GM19372 (cell line): ENCODE data around the gene LINC01488.

Source experiments
- ATAC-seq: cut with Tn5 transposase; IDR thresholded peaks from one replicate; pipeline ENCODE4 v1.9.1; 2021; ENCODE audit warnings: mild to moderate bottlenecking, low read depth, moderate library complexity; ENCODE audit not compliant: unreplicated experiment

Gene LINC01488

DNA sequence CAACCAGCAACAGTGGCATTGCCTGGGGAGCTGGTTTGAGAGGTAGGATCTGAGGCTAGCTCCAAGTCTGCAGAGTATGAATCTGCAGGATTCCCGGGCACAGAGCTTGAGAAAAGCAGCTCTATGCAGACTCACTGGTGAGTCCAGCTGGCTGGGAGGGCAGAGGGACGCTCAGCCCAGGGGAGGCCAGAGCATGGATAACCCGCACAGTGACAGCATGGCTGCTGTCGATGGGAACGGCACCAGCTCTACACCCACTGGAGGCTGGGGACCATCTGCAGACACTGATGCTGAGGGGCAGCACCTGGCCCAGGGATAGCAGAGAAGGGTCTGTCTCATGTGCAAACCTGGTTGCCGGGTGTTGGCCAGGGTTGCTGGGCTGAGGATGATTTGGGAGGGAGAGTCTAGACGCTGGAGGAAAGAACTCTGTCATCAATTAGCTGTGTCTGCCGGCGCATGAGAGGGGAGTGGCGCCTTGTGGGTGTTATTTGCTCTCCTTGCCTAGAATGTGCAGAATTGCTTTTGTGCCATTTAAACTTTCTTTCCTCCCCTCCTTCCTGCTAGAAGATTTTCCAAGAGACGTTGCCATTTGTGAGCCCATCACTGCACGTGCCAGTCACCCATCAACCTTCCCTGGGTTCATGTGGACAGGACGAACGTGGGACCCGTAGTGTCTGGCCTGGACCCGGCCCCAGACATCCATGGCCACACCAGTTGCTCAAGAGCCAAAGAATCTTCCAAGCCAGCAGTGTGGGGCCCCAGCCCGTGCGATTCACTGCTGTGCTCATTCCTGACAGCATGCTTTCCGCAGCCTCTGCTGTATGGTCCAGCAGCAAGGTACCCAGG lies 19.1 kb upstream of the LINC01488 start:
- ATAC-seq, result no peak

DNA sequence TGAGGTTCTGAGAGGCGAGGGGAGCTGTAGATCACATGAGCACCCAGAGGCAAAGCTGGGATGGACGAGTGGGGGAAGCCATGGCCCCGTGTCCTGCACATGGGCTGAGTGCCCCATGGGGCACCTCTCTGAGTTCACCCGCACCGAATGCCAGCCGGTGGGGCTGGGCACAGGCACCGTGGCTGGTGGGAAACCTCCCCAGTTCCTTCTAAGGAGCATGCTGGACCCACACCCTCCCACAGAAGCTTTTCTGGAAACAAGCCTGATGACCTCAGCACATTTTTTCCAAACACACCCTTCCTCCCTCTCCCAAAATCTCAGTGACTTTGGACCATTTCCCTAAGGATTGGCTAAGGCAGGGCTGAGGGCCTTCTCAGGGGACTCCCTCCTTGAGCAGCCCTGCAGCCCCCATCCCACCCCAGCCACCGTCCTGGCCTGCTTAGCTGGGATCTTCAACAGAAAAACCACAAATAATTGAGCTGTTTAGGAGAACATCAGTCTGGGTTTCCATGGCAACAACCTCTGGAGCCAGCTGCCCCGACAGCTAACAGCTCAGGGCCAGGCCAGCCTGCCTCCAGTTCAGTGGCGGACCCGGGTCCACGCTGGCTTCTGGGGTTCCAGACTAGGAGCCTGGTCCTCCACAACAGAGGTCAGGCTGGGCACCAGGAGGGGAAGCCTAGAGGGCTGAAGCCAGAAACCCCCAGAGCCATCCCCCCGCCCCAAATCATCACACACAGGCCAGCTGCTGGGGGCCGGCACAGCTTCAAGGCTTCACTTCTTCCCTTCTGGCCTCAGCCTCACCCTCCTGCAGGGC lies 18.1 kb upstream of the LINC01488 start:
- ATAC-seq, result no peak

DNA sequence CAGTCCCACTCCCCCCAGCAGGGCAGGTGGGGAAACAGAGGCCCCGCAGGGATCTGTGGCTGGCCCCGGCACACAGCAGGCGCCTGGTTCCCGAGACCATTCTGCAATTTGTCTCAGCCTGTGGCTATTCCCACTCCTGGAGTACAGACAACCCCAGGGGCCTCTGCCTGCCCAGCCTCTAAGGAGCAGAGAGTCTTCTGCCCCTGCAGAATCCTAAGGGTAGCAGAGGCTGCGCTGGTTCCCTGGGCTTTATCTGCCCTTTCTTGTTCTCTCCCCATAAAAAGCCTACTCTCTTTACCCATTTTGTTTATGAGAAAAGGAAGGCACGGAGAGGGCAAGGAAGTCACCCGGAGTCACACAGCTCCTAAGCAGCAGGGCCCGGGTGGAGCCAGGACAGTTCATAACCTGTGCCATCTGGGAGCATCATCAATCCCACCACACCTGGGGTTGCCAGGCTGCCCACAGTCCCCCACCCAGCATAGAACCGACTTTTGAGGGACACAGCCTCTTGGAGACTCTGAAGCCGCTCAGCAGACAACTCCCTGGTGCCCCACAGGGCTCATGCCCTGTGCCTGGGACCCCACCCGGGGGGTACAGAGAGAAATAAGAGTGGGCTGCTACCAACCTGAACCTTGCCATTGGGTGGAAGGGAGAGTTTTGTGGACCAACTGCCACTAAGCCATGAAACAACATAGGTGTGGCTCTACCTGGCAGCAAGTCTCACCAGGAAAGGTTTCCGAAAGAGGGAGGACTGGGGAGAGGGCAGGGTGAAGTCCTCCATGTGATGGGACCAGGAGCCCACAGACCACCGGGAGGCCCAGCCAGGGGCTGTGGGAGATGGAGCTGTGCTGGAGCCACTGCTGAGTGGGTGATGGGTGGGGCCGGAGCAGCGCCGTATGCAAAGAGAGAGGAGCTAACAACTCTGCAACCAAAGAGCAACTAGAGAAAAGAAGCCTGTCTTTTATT lies 17.2 kb upstream of the LINC01488 start:
- ATAC-seq, result no peak

- ATAC-seq, result no peak
Measured at GRCh38 chr11:69465236-69466000, 16.0 kb upstream of the LINC01488 start.

DNA sequence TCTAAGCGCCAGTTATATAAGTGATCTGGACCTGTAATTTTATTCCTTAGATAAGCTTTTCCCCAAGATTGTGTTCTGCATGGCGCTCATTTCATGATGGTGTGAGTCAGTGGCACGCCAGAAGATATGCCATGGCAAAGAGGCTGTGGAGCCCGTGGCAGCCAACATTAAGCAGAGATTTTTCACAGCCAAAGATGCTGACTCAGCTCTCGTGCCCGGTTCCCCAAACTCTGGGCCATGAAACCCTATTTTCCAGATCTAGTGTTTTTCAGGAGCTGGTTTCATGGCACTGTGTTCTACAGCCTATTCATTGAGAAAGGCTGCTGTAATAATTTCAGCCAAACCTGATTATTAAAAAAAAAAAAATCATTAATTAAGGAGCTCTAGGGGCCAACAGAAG lies 15.4 kb upstream of the LINC01488 start:
- no peak for ATAC-seq

- no peak for ATAC-seq
Measured at GRCh38 chr11:69467196-69467595, 14.3 kb upstream of the LINC01488 start.

DNA sequence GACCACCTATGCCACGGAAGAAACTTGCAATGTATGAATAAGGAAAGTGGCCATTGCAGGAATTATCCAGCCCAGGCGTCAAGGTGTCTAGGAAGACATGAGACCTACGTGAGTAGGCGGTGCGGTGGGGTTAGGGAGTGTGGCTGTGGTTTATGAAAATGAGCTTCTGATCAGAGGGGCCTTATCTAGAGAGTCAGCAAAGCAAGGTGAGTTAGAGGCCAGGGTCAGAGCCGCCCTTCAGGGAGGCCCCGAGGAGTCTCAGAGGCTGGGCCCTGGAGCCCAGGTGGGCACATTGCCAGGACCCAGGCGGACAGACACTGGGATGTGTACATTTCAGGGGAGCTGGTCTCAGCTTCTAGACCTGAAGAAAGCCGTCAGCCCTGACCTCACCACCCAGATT lies 13.8 kb upstream of the LINC01488 start:
- ATAC-seq, result no peak

DNA sequence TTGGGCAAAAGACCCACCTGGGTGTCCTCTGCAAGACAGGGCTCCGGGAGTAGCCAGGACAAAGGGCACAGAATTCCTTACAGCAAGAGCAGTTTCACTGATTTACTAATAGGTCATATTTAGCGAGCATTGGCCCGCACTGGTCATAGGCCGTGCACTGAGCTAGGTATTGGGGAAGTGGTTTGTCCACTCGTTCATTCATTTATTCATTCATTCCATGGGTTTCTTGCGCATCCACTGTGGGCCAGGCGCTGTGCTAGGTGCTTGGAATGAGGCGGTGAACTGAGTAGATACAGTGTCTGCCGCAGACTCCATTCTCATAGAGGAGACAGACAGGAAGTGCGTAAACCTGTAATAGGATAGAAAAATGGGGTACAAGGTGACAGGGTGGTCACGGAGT lies 13.2 kb upstream of the LINC01488 start:
- ATAC-seq, result no peak

DNA sequence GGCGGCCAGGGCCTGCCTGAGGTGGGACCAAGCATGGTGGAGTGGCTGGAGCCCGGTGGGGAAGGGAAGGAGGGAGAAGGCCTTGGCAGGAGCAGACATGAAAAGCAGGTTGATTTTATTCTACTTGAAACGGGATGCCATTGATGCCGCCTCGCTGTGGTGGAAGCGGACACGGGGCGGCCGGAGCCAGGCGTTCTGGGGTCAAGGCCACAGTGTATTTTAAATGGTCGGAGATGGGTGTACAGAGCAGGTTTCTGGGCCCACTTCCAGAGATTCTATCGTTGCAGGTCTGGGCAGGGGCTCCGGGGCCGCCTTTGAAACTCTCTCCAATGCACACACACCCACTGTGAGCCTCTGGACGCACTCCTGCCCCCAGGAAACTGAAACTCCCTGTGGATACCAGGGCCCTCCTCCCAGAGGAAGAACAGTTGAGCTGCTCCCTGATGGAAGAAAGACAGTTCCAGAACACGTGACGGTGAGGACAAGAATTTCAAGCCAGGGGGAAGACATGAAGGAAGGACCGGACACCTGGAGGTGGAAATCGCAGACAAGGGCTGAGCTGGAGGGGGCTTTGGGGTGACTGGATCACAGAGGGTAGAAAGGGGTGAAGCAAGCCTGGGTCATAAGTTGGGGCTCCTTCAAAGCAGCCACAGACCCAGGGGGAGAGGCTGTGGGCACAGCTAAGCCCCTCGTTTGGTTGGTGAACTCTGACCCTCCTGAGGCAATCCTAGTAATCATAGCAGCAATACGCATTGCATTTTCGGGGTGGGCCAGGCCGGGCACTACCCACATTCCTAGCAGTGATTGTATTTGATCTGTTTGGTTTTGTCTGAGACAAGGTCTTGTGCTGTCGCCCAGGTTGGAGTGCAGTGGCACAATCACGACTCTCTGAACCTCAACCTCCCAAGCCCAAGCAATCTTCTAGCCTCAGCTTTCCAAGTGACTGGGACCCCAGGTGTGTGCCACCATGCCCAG lies 12.3 kb upstream of the LINC01488 start:
- ATAC-seq, result no peak

DNA sequence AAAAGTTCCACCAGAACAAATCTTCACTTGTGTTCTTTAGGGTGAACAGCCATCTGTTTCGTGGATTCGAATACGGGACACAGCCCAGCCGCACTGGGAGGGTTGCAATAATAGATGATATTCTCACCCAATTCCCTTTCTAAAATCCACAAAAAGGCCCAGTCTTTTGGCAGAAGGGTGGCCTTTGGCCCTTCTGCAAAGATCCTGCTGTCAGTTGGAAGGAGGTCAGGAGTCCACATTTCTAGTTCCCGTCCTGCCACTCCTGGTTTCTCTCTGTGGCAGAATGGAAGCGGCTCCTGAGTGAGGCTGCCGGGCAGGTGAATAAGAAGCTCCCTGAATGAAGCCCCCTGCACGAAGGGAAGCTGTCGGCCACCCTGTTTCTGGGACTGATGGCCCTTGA lies 11.2 kb upstream of the LINC01488 start:
- no peak for ATAC-seq

GRCh38 chr11:69470793-69471728 lies 10.4 kb upstream of the LINC01488 start:
- no peak for ATAC-seq

DNA sequence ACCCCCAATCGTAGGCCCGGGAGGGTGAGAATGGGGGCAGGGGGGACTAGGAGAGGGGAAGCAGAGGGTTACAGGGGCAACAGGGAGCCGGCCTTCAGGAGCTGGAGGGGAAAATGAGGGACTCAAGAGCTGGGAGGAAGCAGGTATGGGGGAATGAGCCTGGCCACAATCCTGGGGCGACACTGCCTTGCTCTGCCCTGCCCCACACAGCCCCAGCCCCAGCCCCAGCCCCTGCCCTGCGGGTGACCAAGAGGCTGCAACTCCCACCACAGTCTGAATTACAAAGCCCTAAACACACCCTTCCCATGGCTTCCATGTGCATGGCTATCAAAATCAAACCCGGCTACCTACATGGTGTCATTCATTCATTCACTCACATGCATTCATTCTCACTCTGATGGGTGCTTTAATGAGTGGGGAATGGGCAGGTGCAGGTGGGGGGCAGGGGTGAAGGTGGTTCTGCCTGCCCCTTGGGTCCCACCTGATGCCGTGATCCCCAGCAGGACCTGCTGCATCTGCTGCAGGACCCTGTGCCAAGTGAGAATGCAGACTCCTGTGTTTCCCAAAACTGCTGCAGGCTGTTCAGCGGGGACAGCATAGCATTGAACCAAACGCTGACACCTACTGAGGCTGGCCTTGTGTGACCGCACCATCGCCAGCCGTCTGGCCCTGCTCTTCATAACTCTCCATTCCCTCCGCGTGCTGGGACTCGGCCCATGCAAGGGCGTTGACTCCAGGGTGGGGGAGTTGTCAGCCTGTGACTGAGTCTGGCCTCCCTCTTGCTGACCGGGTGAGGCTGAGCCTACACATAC lies 9.5 kb upstream of the LINC01488 start:
- ATAC-seq, result no peak

GRCh38 chr11:69472541-69473275 lies 8.8 kb upstream of the LINC01488 start:
- no peak for ATAC-seq

- no peak for ATAC-seq
Measured at GRCh38 chr11:69473276-69473845, 8.1 kb upstream of the LINC01488 start.

GRCh38 chr11:69474736-69475135 lies 6.7 kb upstream of the LINC01488 start:
- no peak for ATAC-seq
